SJCRH30 (cell line): Measurements from ENCODE around the gene VIPR1. TPM values are rescaled to one million over a fixed set of nuclear protein-coding genes. Genes with fewer than 3 reads are reported as not detected.

Source experiments
- DNase-seq, 2 experiments: peaks; one replicate each; pipeline ENCODE4 v3.0.0-alpha.2; 2015 to 2020
- H3K27ac ChIP-seq: fragments of 250-450 bp; sonication (Bioruptor Pico); 2 replicates; pipeline ENCODE4 v1.5.1; 2020; ENCODE audit warnings: mild to moderate bottlenecking, moderate library complexity
- H3K27me3 ChIP-seq: fragments of 250-450 bp; sonication (Bioruptor Pico); 2 replicates; pipeline ENCODE4 v1.5.1; 2020; ENCODE audit warnings: mild to moderate bottlenecking, moderate library complexity
- H3K36me3 ChIP-seq: fragments of 250-450 bp; sonication (Bioruptor Pico); 2 replicates; pipeline ENCODE4 v1.5.1; 2020; ENCODE audit warnings: mild to moderate bottlenecking, moderate library complexity
- H3K4me1 ChIP-seq: fragments of 250-450 bp; sonication (Bioruptor Pico); 2 replicates; pipeline ENCODE4 v1.5.1; 2020; ENCODE audit warnings: mild to moderate bottlenecking, moderate library complexity
- H3K4me3 ChIP-seq: fragments of 250-450 bp; sonication (Bioruptor Pico); 2 replicates; pipeline ENCODE4 v1.5.1; 2020; ENCODE audit warnings: mild to moderate bottlenecking, moderate library complexity
- H3K9me3 ChIP-seq: fragments of 250-450 bp; sonication (Bioruptor Pico); replicated peaks from 2 replicates; pipeline ENCODE4 v1.5.1; 2020; ENCODE audit warnings: mild to moderate bottlenecking, moderate library complexity
- total RNA-seq: library from RNA; depleted of rRNA; stranded (reverse); fragments of >200 nt; shearing (Covaris generic); gene quantifications from 2 replicates; pipeline ENCODE4 v1.2.3, GENCODE V29; 2014; rRNA removed

VIPR1 gene
- total RNA-seq, result not detected in 2 replicates

- no peak within 1 kb of the TSS for H3K27ac ChIP-seq
- no peaks in the 10 kb centered on the region for H3K9me3 ChIP-seq
- H3K4me3 ChIP-seq, result no peak within 1 kb of the TSS
- no peaks in the 10 kb centered on the region for H3K36me3 ChIP-seq
- DNase-seq, result no peak
- H3K4me1 ChIP-seq, result no peaks in the 10 kb centered on the region
- H3K27me3 ChIP-seq, result no peaks in the 10 kb centered on the region
Measured at GRCh38 chr3:42502429-42503250, at the start of gene VIPR1. VIPR1 (plus strand) TSS chr3:42502643; CDS start chr3:42502736, 93 bp downstream.

GRCh38 chr3:42456211-42456610 is 46.2 kb upstream of the VIPR1 start:
- Histone ChIP-seq H3K27ac (no peak overlapping the region), H3K27me3 (no peaks in the 10 kb centered on the region), H3K4me1 (no peaks in the 10 kb centered on the region), H3K36me3 (no peaks in the 10 kb centered on the region), H3K9me3 (no peaks in the 10 kb centered on the region), H3K4me3 (no peak overlapping the region)
- DNase-seq, result no peak

GRCh38 chr3:42459151-42459550 is 43.3 kb upstream of the VIPR1 start:
- no peaks in the 10 kb centered on the region for H3K9me3 ChIP-seq
- no peak for DNase-seq
- H3K27me3 ChIP-seq, result no peaks in the 10 kb centered on the region
- H3K4me3 ChIP-seq, result no peak overlapping the region
- H3K4me1 ChIP-seq, result no peaks in the 10 kb centered on the region
- no peak overlapping the region for H3K27ac ChIP-seq
- no peaks in the 10 kb centered on the region for H3K36me3 ChIP-seq

- no peaks in the 10 kb centered on the region for H3K36me3 ChIP-seq
- no peak overlapping the region for H3K4me3 ChIP-seq
- no peak for DNase-seq
- H3K27me3 ChIP-seq, result no peaks in the 10 kb centered on the region
- no peaks in the 10 kb centered on the region for H3K9me3 ChIP-seq
- no peaks in the 10 kb centered on the region for H3K4me1 ChIP-seq
- no peak overlapping the region for H3K27ac ChIP-seq
Measured at GRCh38 chr3:42461762-42462161, 40.7 kb upstream of the VIPR1 start.

- Histone ChIP-seq H3K27ac (no peak overlapping the region), H3K4me1 (no peaks in the 10 kb centered on the region), H3K36me3 (no peaks in the 10 kb centered on the region), H3K27me3 (no peaks in the 10 kb centered on the region), H3K9me3 (no peaks in the 10 kb centered on the region), H3K4me3 (no peak overlapping the region)
- no peak for DNase-seq
Measured at GRCh38 chr3:42463093-42463492, 39.4 kb upstream of the VIPR1 start.

DNA sequence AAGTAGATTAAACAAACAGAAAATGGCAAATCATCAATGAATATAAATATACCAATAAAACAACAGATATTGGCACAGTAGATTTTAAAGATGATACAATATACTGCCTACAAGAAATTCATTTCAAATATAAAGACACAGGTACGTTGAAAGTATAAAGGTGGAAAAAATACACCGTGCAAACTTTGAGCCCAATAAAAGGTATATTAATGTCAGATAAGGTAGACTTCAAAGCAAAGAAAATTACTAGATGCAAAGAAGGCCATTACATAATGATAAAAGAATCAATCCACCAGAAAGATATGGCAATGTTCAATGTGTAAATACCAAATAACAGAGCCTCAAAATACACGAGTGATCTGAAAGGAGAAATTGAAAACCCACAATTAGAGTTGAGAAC is 34.3 kb upstream of the VIPR1 start:
- Histone ChIP-seq H3K9me3 (no peaks in the 10 kb centered on the region), H3K36me3 (no peaks in the 10 kb centered on the region), H3K4me3 (no peak overlapping the region), H3K27ac (no peak overlapping the region), H3K27me3 (no peaks in the 10 kb centered on the region), H3K4me1 (no peaks in the 10 kb centered on the region)
- DNase-seq, result no peak

GRCh38 chr3:42472555-42472954 is 29.9 kb upstream of the VIPR1 start:
- no peak for DNase-seq
- H3K27ac ChIP-seq, result no peak overlapping the region
- H3K27me3 ChIP-seq, result no peaks in the 10 kb centered on the region
- no peaks in the 10 kb centered on the region for H3K36me3 ChIP-seq
- no peaks in the 10 kb centered on the region for H3K9me3 ChIP-seq
- H3K4me1 ChIP-seq, result no peaks in the 10 kb centered on the region
- no peak overlapping the region for H3K4me3 ChIP-seq

DNA sequence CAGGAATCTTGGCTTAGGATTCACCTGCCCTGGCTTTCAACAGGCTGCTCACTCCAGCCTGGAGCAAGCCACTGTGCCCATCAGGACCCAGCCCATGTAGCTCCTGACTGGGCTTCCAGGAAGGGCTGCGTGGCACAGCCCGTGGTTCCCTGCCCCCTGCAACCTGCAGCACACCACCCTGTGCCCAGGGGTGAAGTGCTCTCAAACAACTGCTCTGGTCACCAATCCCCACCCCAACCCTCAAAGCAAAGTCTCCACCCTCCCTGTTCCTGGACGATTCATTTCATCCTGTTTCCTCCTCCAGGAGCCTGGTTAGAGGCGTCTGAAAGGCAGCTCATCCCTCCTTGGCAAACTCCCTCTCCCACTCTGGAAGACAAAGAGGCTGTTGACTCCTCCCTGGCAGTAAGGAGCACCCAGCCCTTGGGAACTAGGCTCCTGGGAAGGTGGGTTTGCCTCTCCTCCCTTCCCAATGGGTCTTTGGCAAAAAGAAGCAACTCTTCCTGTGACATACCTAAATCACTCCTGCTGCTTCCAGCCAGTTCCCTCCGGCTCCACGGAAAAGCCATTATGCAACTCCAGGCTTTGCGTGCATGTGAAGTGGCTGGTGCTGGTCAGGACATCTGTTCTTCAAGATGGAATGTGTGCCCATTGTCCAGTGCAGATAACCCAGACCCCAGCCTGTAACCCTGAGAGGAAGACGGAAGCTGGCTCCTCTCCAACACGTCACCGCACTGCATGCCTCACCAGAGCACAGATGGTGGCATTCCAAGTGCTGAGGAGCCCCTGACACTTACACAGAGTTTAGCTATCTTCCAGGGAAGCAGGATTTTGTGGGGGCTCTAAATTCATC is 29.1 kb upstream of the VIPR1 start:
- H3K36me3 ChIP-seq, result no peaks in the 10 kb centered on the region
- no peak overlapping the region for H3K27ac ChIP-seq

GRCh38 chr3:42476225-42477125 is 26.0 kb upstream of the VIPR1 start:
- no peak for DNase-seq
- Histone ChIP-seq H3K36me3 (no peaks in the 10 kb centered on the region), H3K4me3 (no peak overlapping the region), H3K9me3 (no peaks in the 10 kb centered on the region), H3K4me1 (no peaks in the 10 kb centered on the region), H3K27me3 (no peaks in the 10 kb centered on the region), H3K27ac (no peak overlapping the region)

More for the DNA sequence above, 29.1 kb upstream of the VIPR1 start:
- Histone ChIP-seq H3K4me1 (no peaks in the 10 kb centered on the region), H3K9me3 (no peaks in the 10 kb centered on the region), H3K27me3 (no peaks in the 10 kb centered on the region), H3K4me3 (no peak overlapping the region)
- DNase-seq, result peak; percentile 50 to 57

DNA sequence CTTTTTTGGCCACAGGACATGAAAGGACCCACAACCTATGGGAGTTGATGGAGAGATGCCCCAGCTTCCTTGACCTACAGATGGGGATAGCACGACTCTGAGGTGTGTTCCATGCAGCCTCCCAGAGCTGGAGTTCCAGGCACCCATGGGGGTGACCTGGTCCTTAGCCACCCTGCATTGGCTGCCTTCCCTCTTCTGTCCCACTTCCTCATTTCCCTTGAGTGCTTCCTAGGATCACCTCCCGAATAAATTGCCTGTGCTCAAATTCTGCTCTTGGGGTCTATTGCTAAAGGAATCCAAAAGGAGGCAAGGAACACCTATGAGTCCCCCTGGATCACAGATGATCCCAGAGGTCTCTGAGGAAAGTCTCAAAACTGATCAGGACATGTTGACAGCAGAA is 24.7 kb upstream of the VIPR1 start:
- no peak for DNase-seq
- Histone ChIP-seq H3K27me3 (no peaks in the 10 kb centered on the region), H3K4me3 (no peak overlapping the region), H3K9me3 (no peaks in the 10 kb centered on the region), H3K4me1 (no peaks in the 10 kb centered on the region), H3K27ac (no peak overlapping the region), H3K36me3 (no peaks in the 10 kb centered on the region)

DNA sequence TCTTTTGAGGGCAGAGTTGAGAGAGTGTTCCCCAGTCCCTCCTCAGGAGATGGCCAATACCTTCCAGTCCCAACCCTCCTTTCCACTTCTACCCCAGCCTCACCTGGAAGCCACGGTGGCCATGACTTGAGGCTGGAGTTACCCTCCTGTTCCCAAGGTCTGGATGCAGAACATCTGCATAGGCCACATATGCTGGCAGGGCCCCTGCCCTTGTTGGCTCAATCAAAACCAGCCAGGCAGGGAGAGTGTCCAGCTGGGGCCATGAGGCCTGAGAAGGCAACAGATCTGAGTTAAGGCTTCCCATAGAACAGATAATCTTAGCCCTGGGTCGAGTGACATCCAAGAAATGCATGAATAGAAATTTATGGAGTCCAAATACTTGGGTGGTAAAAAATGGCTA is 23.6 kb upstream of the VIPR1 start:
- H3K4me3 ChIP-seq, result no peak overlapping the region
- H3K27ac ChIP-seq, result no peak overlapping the region
- no peaks in the 10 kb centered on the region for H3K9me3 ChIP-seq
- no peaks in the 10 kb centered on the region for H3K4me1 ChIP-seq
- no peak for DNase-seq
- no peaks in the 10 kb centered on the region for H3K36me3 ChIP-seq
- H3K27me3 ChIP-seq, result no peaks in the 10 kb centered on the region

- no peak for DNase-seq
- H3K27ac ChIP-seq, result no peak overlapping the region
- no peaks in the 10 kb centered on the region for H3K4me1 ChIP-seq
Measured at GRCh38 chr3:42486814-42487565, 15.5 kb upstream of the VIPR1 start.

DNA sequence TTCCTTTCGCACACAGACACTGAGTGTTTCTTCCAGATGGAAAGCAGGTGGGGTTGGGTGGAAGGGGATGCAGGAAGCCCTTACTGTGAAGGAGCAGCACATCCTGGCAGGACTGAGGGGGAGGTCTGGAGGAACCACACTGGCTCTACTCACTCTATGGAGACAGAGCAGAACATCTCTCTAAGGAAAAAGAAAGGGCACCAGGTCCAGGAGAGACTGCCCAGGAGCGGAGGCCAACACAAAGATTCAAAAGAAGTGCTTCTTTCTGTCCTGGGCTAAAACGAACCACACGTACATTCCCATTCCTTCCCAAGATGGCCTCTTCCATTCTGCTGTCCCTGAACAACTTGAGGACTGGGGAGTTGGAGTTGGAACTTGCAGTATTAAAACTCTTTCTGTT is 13.8 kb upstream of the VIPR1 start:
- Histone ChIP-seq H3K27ac (no peak overlapping the region), H3K27me3 (no peaks in the 10 kb centered on the region), H3K4me3 (no peak overlapping the region), H3K36me3 (no peaks in the 10 kb centered on the region), H3K9me3 (no peaks in the 10 kb centered on the region), H3K4me1 (no peaks in the 10 kb centered on the region)
- no peak for DNase-seq

More at GRCh38 chr3:42486814-42487565, 15.5 kb upstream of the VIPR1 start:
- Histone ChIP-seq H3K36me3 (no peaks in the 10 kb centered on the region), H3K27me3 (no peaks in the 10 kb centered on the region), H3K9me3 (no peaks in the 10 kb centered on the region), H3K4me3 (no peak overlapping the region)
